NK-92 (cell line): ENCODE results near the gene BNIP3.
"Not testable (repeated sequence)": the region's sequence is repeated elsewhere in the genome, so short reads cannot be mapped to it uniquely, and the experiment has no call there.

ENCODE experiments used
- DNase-seq: peaks from one replicate; lab custom pipeline; 2025; ENCODE audit not compliant: unreplicated experiment; lab: John Stamatoyannopoulos, UW

The BNIP3 gene

DNA sequence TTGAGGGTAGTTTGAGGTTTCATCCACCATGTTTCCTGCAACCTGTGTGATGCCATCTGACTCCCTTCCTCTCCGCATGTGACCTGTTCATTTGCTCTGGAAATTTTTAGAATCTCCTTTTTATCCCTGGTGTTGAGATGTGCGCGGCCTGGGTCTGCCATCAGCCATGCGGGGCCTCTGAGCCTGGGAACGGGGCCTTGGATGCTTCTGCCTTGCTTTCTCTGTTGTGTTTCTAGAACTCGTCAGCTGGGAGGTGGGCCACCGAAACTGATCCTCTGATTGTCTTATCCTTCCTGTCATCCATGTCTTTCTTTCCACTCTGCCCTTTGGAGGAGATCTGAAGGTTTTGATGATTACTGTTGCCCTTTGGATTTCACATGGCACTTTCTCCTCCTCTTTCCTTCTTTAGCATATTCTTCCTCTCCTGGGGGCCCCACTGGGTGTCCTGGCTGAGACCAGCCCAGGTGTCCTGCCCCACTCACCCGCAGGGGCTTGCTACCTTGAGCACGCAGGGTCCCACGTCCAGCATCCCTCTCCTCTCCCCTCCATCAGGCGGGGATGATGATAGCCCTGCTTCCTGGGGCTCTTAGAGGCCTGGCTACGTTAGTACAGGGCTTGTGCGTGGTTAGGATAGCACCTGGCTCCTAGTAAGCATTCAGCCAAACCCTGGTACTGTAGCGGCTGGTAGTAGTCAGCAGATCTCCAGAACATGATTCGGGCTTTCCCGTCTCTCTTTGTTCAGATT is 51.0 kb downstream of the BNIP3 start:
- DNase-seq: no peak

DNA sequence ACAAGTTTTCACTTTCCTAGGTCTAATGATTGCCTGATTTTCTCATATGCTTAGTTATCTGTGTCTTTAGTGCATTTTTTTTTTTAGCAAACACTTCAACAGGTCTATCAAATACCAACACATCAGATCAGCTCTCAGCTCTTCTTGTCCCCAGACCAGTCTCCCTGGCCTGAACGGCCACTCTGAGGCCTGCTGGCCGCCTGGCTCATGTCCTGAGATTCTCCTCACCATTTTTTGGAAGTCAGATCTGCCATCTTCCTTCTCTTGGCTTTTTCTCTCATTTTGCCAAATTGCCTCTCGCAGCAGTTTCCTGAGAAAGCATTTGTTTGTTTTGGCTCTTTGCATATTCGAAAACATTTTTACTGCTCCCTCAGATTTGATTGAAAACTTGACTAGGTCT is 51.6 kb downstream of the BNIP3 start:
- no peak for DNase-seq

GRCh38 chr10:131929122-131929845 is 52.4 kb downstream of the BNIP3 start:
- no peak for DNase-seq

- no peak for DNase-seq
Observed at GRCh38 chr10:131928248-131929095, 53.3 kb downstream of the BNIP3 start.

DNA sequence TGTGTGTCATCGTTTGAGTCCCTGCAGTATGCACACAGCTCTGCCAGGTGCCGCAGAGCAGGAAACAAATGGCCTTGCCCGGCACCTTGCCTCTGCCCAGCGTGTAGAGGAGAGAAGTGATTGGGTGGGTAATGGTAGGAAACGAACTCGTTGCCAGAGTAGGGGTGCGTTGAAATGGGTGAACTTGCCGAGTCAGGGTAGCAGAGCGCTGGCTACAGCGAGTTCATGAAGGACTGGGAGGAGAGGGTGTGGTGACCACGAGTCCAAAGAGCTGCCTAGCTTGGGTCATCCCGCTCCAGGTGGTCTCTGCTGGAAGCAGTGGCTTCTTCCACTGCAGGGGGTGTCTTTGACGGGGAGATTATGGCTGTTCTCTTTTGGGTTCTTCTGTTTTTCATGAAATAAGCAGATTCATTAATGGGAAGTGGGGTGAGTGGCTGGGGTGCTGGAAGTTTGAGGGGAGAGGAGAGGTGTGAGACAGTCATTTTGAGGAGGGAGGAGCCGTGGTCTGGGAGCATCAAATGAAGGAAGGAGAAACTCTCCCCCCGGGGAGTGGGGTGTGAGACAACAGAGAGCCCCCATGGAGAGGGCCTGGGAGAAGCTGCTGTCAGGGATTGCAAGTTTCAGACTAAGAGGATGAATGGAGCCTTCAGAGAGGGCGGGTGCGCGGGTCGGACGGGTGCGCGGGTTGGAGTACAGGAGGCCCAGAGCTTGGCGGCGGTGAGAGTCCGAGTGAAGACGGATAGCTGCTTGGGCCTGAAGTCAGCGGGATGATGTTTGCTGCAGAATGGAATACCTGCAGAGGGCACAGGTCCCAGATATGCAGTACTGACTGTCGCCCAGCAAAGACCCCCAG is 54.8 kb downstream of the BNIP3 start:
- no peak for DNase-seq

- DNase-seq: no peak
Observed at GRCh38 chr10:131926253-131926652, 55.5 kb downstream of the BNIP3 start.

DNA sequence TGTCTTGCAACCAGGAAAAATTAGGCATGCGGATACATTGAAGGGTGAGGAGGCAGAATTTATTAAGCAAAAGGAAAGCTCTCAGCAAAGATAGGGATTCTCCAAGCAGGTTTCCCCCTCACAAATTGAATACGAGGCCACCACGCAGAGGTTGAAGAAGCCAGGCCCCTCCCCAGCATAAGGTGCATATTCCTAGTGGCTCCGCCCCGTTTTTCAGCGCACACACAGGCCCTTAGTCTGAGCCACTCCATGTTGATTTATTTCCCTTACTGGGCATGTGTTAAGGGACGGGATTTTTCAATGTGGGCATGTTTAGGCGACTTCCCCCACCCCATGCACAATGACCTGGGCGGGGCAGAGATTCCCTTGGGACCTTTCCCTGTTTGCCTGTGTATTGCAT is 56.0 kb downstream of the BNIP3 start:
- no peak for DNase-seq

- no peak for DNase-seq
Observed at GRCh38 chr10:131925011-131925649, 56.6 kb downstream of the BNIP3 start.

DNA sequence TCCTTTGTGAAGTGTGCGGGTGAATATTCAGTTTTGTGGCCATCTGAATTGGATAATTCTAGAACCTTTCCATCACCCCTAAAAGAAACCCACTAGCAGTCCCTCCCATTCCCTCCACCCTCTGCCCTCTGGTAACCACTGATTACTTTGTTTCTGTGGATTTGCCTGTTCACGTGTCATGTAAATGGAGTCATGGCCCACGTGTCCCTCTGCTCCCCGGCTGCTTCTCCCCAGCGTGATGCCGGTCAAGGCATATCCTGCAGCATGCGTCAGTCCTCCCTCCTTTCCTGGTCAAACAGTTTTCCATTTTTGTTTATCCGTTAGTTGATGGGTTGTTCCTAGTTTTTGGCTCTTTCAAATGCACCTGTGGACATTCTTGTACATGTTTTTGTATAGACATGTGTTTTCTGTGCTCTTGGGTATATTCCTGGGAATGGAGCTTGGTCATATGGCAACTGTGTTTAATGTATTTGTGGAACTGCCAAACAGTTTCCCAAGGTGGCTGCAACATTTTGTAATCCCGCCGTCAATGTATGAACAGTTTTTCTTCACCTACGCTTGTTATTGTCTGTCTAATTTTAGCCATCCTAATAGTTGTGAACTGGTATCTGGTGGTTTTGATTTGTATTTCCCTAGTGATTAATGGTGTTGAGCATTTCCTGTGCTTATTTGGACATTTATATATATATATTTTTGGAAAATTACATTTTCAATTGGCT is 58.5 kb downstream of the BNIP3 start:
- no peak for DNase-seq

- DNase-seq: no peak
Observed at GRCh38 chr10:131921184-131921583, 60.5 kb downstream of the BNIP3 start.

DNA sequence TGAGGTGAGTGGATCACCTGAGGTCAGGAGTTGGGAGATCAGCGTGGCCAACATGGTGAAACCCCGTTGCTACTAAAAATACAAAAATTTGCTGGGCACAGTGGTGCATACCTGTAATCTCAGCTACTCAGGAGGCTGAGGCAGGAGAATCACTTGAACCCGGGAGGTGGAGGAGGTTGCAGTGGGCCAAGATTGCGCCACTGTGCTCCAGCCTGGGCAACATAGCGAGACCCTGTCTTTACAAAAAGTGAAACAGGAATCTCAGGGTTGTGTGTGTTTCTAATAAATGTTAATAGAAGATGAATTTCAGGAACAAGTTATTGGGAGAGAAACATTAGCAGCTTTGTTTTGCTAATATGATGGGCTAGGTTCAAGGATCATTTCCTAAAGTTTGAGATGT is 61.0 kb downstream of the BNIP3 start:
- no peak for DNase-seq

DNA sequence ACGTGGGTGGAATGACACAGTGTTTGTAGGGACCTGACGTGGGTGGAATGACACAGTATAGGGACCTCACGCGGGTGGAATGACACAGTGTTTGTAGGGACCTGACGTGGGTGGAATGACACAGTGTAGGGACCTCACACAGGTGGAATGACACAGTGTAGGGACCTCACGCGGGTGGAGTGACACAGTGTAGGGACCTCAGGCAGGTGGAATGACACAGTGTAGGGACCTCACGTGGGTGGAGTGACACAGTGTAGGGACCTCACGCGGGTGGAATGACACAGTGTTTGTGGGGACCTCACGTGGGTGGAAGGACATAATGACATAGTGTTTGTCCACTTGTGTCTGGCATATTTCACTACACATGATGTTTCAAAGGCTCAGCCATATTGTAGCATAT is 61.6 kb downstream of the BNIP3 start:
- no peak for DNase-seq

GRCh38 chr10:131919461-131919860 is 62.3 kb downstream of the BNIP3 start:
- DNase-seq: not testable (repeated sequence)
